Parathyroid adenoma (tissue), 2 donors: Measurements from ENCODE around the gene E2F8.

Experiments
- H2AFZ ChIP-seq: fragments of 300-600 bp; sonication (generic); one replicate; pipeline ENCODE4 v1.7.0; 2017; ENCODE audit warnings: antibody characterized with exemption, mild to moderate bottlenecking
- H3K27ac ChIP-seq: fragments of 300-600 bp; sonication (generic); one replicate; pipeline ENCODE4 v1.7.0; 2017
- H3K27me3 ChIP-seq: fragments of 300-600 bp; sonication (generic); one replicate; pipeline ENCODE4 v1.7.0; 2017; ENCODE audit warnings: low read length; ENCODE audit not compliant: control insufficient read depth, insufficient read depth
- H3K36me3 ChIP-seq: fragments of 300-600 bp; sonication (generic); one replicate; pipeline ENCODE4 v1.7.0; 2017; ENCODE audit warnings: low read length; ENCODE audit not compliant: control insufficient read depth, insufficient read depth
- H3K4me1 ChIP-seq: fragments of 300-600 bp; sonication (generic); one replicate; pipeline ENCODE4 v1.7.0; 2017; ENCODE audit warnings: control low read depth
- H3K4me2 ChIP-seq: fragments of 300-600 bp; sonication (generic); one replicate; pipeline ENCODE4 v1.7.0; 2017; ENCODE audit warnings: low read length
- H3K4me3 ChIP-seq: fragments of 300-600 bp; sonication (generic); one replicate; pipeline ENCODE4 v1.7.0; 2017; ENCODE audit warnings: low read depth, low read length
- H3K79me2 ChIP-seq: fragments of 300-600 bp; sonication (generic); one replicate; pipeline ENCODE4 v1.7.0; 2017; ENCODE audit warnings: control low read depth
- H3K9ac ChIP-seq: fragments of 300-600 bp; sonication (generic); one replicate; pipeline ENCODE4 v1.7.0; 2017; ENCODE audit warnings: mild to moderate bottlenecking
- H3K9me3 ChIP-seq: fragments of 300-600 bp; sonication (generic); one replicate; pipeline ENCODE4 v1.7.0; 2017; ENCODE audit warnings: low read length; ENCODE audit not compliant: control insufficient read depth
- TF ChIP-seq, protein P1 (sequence below): fragments of 300-600 bp; sonication (generic); IDR thresholded peaks from one replicate; pipeline ENCODE4 v1.7.0; 2017; ENCODE audit warnings: antibody characterized with exemption, mild to moderate bottlenecking
- donor health status: primary hyperparathyroidism.

The E2F8 gene, protein sequence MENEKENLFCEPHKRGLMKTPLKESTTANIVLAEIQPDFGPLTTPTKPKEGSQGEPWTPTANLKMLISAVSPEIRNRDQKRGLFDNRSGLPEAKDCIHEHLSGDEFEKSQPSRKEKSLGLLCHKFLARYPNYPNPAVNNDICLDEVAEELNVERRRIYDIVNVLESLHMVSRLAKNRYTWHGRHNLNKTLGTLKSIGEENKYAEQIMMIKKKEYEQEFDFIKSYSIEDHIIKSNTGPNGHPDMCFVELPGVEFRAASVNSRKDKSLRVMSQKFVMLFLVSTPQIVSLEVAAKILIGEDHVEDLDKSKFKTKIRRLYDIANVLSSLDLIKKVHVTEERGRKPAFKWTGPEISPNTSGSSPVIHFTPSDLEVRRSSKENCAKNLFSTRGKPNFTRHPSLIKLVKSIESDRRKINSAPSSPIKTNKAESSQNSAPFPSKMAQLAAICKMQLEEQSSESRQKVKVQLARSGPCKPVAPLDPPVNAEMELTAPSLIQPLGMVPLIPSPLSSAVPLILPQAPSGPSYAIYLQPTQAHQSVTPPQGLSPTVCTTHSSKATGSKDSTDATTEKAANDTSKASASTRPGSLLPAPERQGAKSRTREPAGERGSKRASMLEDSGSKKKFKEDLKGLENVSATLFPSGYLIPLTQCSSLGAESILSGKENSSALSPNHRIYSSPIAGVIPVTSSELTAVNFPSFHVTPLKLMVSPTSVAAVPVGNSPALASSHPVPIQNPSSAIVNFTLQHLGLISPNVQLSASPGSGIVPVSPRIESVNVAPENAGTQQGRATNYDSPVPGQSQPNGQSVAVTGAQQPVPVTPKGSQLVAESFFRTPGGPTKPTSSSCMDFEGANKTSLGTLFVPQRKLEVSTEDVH

DNA sequence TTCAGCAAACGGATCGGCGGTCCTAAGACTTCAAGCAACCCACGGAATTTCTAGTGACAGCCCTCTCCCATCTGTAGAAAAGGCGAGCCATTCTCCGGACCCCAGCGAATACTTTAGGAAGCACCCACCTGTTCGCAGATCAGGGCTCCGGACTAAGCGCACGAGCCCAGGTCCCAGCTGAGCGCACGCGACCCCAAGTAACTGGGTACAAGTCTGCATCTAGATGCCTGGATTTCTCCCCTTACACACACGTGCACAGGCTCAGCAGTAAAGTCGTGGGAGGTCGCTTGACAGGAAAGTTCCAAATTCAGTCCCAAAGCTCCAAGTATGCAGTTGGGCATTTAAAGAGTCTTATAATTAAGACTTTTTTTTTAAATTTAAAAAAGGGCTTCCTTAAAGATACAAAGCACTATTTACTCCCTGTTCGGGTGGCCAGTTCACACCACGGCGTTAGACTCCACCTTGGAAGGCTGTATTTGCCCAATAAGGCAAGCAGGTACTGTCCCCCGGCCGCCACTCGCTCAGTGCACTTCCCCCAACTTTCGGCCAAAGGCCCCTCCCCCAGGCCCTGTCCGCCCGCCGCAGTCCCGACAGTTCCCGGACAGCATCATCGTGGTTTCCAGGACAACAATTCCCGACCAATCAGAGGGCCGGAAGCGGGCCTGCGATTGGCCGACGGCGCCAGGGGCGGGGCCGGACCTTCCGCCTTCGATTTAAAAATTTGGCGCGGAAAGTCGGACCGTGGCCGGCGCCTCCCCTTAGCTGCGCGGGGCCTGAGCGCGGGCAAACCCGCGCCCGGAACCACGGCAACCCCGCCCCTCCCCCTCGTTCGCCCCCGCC is at the start of gene E2F8:
Gene E2F8, minus strand, starts transcription at position 526 of the 840 bp plus-strand sequence. CDS start 824 bp downstream, outside the sequence.
- H3K27ac ChIP-seq = no peak within 1 kb of the TSS
- TF ChIP-seq, protein P1, sequence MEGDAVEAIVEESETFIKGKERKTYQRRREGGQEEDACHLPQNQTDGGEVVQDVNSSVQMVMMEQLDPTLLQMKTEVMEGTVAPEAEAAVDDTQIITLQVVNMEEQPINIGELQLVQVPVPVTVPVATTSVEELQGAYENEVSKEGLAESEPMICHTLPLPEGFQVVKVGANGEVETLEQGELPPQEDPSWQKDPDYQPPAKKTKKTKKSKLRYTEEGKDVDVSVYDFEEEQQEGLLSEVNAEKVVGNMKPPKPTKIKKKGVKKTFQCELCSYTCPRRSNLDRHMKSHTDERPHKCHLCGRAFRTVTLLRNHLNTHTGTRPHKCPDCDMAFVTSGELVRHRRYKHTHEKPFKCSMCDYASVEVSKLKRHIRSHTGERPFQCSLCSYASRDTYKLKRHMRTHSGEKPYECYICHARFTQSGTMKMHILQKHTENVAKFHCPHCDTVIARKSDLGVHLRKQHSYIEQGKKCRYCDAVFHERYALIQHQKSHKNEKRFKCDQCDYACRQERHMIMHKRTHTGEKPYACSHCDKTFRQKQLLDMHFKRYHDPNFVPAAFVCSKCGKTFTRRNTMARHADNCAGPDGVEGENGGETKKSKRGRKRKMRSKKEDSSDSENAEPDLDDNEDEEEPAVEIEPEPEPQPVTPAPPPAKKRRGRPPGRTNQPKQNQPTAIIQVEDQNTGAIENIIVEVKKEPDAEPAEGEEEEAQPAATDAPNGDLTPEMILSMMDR = no peak
- H3K9me3 ChIP-seq = no peaks in the 10 kb centered on the region
- no peaks in the 10 kb centered on the region for H3K4me1 ChIP-seq
- peaks cover 4% of the 10 kb centered on the region for H3K27me3 ChIP-seq
- H3K79me2 ChIP-seq = no peaks in the 10 kb centered on the region
- H3K36me3 ChIP-seq = no peaks in the 10 kb centered on the region
- H3K4me2 ChIP-seq = peak within 1 kb of the TSS; percentile 55
- peak within 1 kb of the TSS; percentile 36 for H3K4me3 ChIP-seq
- no peak within 1 kb of the TSS for H3K9ac ChIP-seq
- H2AFZ ChIP-seq = peak within 1 kb of the TSS; percentile 46

DNA sequence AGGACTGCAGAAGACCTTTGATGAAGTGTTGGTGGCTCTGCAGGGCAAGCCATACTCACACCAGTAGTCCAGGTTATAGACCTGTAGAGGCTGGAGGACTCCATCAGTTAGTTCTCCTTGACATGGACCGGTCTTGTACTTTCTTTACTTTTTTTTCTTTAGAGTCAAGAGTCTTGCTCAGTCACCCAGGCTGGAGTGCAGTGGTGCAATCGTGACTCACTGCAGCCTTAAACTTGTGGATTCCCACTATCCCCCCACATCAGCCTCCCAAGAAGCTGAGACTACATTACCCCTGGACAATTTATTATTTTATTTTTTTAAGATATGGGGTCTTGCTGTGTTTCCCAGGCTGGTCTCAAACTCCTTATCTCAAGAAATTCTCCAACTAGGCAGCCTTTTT is 49.6 kb upstream of the E2F8 start:
- no peak overlapping the region for H2AFZ ChIP-seq
- H3K36me3 ChIP-seq = no peaks in the 10 kb centered on the region
- TF ChIP-seq, protein P1 = no peak
- H3K79me2 ChIP-seq = no peaks in the 10 kb centered on the region
- H3K4me2 ChIP-seq = no peak overlapping the region
- H3K9me3 ChIP-seq = no peaks in the 10 kb centered on the region
- no peak overlapping the region for H3K27ac ChIP-seq
- H3K9ac ChIP-seq = no peak overlapping the region
- no peak overlapping the region for H3K4me3 ChIP-seq
- no peaks in the 10 kb centered on the region for H3K4me1 ChIP-seq
- no peaks in the 10 kb centered on the region for H3K27me3 ChIP-seq

DNA sequence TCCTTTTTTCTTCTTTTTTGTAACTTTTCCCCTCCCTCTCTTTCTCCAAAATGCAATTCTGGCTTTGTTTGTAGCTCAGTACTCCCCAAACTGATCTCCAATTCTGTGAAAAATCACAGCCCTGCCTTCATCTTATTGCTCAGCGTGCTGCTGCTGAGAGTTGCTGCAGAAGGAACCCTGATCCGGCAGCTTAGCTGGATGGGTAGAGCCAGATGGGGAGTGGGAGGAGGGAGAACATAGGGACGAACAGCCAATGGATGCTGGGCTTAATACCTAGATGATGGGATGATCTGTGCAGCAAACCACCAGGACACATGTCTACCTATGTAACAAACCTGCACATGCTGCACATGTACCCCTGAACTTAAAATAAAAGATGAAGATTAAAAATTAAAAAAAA is 47.5 kb upstream of the E2F8 start:
- H3K4me3 ChIP-seq = no peak overlapping the region
- no peaks in the 10 kb centered on the region for H3K4me1 ChIP-seq
- no peak overlapping the region for H2AFZ ChIP-seq
- TF ChIP-seq, protein P1 = no peak
- no peaks in the 10 kb centered on the region for H3K9me3 ChIP-seq
- no peaks in the 10 kb centered on the region for H3K79me2 ChIP-seq
- H3K9ac ChIP-seq = no peak overlapping the region
- no peak overlapping the region for H3K27ac ChIP-seq
- no peaks in the 10 kb centered on the region for H3K36me3 ChIP-seq
- H3K4me2 ChIP-seq = no peak overlapping the region
- H3K27me3 ChIP-seq = no peaks in the 10 kb centered on the region

DNA sequence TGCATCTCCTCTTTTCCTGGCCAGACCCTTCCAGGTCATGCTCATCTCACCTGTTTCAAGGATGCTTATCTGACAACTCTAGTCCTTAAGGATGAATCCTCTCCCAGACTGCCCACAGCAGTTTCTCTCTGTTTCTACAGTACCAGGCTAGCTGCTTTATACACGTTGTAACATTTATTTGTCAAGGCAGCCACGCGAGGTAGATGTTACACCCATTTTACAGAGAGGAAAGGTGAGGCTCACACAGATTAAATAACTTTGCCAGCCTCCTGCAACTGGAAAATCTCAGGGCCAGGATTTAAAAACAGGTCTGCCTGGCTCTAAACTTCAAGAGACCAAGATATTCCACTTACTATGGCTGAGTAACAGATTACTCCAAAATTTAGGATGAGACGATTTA is 45.7 kb upstream of the E2F8 start:
- no peak overlapping the region for H3K4me2 ChIP-seq
- H3K9me3 ChIP-seq = no peaks in the 10 kb centered on the region
- H3K9ac ChIP-seq = no peak overlapping the region
- H3K27me3 ChIP-seq = no peaks in the 10 kb centered on the region
- no peaks in the 10 kb centered on the region for H3K36me3 ChIP-seq
- no peak overlapping the region for H3K4me3 ChIP-seq
- TF ChIP-seq, protein P1 = no peak
- no peak overlapping the region for H3K27ac ChIP-seq
- no peak overlapping the region for H2AFZ ChIP-seq
- H3K79me2 ChIP-seq = no peaks in the 10 kb centered on the region
- H3K4me1 ChIP-seq = no peaks in the 10 kb centered on the region
